WTC11 (cell line): Measurements from ENCODE around the gene ZNF302.

ENCODE experiments used
- CBFB ChIP-seq: sonication (generic); formaldehyde crosslinking; IDR thresholded peaks from 2 replicates; pipeline ENCODE4 v1.8.1; 2022; ENCODE audit warnings: mild to moderate bottlenecking, low read depth, missing genetic modification reagents
- ELF4 ChIP-seq: sonication (generic); formaldehyde crosslinking; IDR thresholded peaks from 2 replicates; pipeline ENCODE4 v1.8.1; 2022; ENCODE audit warnings: low read depth, mild to moderate bottlenecking, moderate library complexity, missing genetic modification reagents
- MYBL2 ChIP-seq: sonication (generic); formaldehyde crosslinking; IDR thresholded peaks from 2 replicates; pipeline ENCODE4 v1.8.1; 2023; ENCODE audit warnings: mild to moderate bottlenecking, moderate library complexity, missing genetic modification reagents
- RORB ChIP-seq: fragments of 250-450 bp; sonication (Bioruptor Pico); IDR thresholded peaks from 2 replicates; pipeline ENCODE4 v1.9.0; 2021; ENCODE audit warnings: mild to moderate bottlenecking
- TP53 ChIP-seq: sonication (generic); formaldehyde crosslinking; IDR thresholded peaks from 2 replicates; pipeline ENCODE4 v1.8.1; 2023; ENCODE audit warnings: mild to moderate bottlenecking, missing genetic modification reagents
- ZNF121 ChIP-seq: sonication (generic); formaldehyde crosslinking; IDR thresholded peaks from 2 replicates; pipeline ENCODE4 v1.8.0; 2023; ENCODE audit warnings: missing genetic modification reagents
- ZNF423 ChIP-seq: fragments of 250-450 bp; sonication (Bioruptor Pico); IDR thresholded peaks from 2 replicates; pipeline ENCODE4 v2.1.2; 2022; ENCODE audit warnings: mild to moderate bottlenecking, moderate library complexity
- TF ChIP-seq, protein P1 (sequence below): fragments of 200-600 bp; IDR thresholded peaks from 2 replicates; pipeline ENCODE4 v1.8.0; 2022; ENCODE audit warnings: antibody characterized with exemption
- TF ChIP-seq, protein P2 (sequence below): sonication (generic); formaldehyde crosslinking; IDR thresholded peaks from 2 replicates; pipeline ENCODE4 v1.8.0; 2022; ENCODE audit warnings: mild to moderate bottlenecking, missing genetic modification reagents
- TF ChIP-seq, protein P3 (sequence below): sonication (generic); formaldehyde crosslinking; IDR thresholded peaks from 2 replicates; pipeline ENCODE4 v1.8.0; 2022; ENCODE audit warnings: mild to moderate bottlenecking, missing genetic modification reagents
- TF ChIP-seq, protein P4 (sequence below): sonication (generic); formaldehyde crosslinking; IDR thresholded peaks from 2 replicates; pipeline ENCODE4 v1.8.1; 2023; ENCODE audit warnings: mild to moderate bottlenecking, missing genetic modification reagents

DNA sequence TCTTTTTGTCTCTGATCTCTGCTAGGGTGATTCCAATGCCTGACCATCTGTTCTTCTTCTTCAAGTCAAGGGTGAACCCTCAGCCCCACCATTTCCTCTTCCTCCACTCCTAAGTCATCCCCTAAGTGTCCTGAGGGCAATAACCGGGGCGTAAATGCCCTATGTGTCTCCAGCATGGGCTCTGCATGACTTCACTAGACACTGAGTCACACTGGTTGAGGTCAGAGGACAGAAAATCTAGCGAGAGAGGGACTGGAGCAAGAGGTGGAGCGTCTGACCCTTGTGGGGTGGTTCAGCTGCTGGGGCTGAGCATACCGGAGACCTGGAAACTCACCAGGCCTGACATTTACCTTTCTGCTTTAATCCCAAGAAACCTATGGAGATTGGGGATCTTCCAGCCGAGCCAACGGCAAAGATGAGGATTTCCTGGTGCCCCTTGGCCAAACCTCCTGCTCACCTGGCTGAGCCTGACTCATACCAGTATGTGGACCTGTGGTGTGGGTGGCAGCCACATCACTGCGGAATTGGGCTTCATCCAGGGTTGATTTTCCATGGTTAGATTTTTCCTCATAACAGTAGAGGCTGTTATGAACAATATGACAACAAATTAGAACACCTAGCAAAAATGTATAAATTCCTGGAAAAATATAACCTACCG lies 27.5 kb upstream of the ZNF302 start:
- TF ChIP-seq, protein P1, sequence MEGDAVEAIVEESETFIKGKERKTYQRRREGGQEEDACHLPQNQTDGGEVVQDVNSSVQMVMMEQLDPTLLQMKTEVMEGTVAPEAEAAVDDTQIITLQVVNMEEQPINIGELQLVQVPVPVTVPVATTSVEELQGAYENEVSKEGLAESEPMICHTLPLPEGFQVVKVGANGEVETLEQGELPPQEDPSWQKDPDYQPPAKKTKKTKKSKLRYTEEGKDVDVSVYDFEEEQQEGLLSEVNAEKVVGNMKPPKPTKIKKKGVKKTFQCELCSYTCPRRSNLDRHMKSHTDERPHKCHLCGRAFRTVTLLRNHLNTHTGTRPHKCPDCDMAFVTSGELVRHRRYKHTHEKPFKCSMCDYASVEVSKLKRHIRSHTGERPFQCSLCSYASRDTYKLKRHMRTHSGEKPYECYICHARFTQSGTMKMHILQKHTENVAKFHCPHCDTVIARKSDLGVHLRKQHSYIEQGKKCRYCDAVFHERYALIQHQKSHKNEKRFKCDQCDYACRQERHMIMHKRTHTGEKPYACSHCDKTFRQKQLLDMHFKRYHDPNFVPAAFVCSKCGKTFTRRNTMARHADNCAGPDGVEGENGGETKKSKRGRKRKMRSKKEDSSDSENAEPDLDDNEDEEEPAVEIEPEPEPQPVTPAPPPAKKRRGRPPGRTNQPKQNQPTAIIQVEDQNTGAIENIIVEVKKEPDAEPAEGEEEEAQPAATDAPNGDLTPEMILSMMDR, result no peak
- TF ChIP-seq ZNF121 (CRISPR knock-in tag), result no peak
- TF ChIP-seq TP53 (CRISPR knock-in tag), result no peak
- TF ChIP-seq, protein P2, sequence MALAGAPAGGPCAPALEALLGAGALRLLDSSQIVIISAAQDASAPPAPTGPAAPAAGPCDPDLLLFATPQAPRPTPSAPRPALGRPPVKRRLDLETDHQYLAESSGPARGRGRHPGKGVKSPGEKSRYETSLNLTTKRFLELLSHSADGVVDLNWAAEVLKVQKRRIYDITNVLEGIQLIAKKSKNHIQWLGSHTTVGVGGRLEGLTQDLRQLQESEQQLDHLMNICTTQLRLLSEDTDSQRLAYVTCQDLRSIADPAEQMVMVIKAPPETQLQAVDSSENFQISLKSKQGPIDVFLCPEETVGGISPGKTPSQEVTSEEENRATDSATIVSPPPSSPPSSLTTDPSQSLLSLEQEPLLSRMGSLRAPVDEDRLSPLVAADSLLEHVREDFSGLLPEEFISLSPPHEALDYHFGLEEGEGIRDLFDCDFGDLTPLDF, result no peak
- TF ChIP-seq, protein P3, sequence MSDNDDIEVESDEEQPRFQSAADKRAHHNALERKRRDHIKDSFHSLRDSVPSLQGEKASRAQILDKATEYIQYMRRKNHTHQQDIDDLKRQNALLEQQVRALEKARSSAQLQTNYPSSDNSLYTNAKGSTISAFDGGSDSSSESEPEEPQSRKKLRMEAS, result no peak
- no peak for TF ChIP-seq MYBL2
- TF ChIP-seq CBFB (CRISPR knock-in tag), result no peak
- TF ChIP-seq ELF4 (CRISPR knock-in tag), result no peak
- no peak for TF ChIP-seq RORB
- TF ChIP-seq, protein P4, sequence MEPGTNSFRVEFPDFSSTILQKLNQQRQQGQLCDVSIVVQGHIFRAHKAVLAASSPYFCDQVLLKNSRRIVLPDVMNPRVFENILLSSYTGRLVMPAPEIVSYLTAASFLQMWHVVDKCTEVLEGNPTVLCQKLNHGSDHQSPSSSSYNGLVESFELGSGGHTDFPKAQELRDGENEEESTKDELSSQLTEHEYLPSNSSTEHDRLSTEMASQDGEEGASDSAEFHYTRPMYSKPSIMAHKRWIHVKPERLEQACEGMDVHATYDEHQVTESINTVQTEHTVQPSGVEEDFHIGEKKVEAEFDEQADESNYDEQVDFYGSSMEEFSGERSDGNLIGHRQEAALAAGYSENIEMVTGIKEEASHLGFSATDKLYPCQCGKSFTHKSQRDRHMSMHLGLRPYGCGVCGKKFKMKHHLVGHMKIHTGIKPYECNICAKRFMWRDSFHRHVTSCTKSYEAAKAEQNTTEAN (CRISPR knock-in tag), result no peak
- no peak for TF ChIP-seq ZNF423
